MM.1S (cell line): ENCODE measurements around the gene TRAIP.

Experiments used
- DNase-seq: peaks from one replicate; pipeline ENCODE4 v3.0.0-alpha.2; 2015
- H2AFZ ChIP-seq: fragments of 300-600 bp; sonication (generic); 2 replicates; pipeline ENCODE4 v1.6.0; 2016; ENCODE audit warnings: antibody characterized with exemption, low read length
- H3F3A ChIP-seq: fragments of 300-600 bp; sonication (generic); 2 replicates; pipeline ENCODE4 v1.6.1; 2016; ENCODE audit warnings: mild to moderate bottlenecking, antibody characterized with exemption, low read length, moderate library complexity, mixed read lengths; ENCODE audit not compliant: insufficient read depth
- H3K27ac ChIP-seq: fragments of 300-600 bp; sonication (generic); 2 replicates; pipeline ENCODE4 v1.5.1; 2016; ENCODE audit warnings: mild to moderate bottlenecking, low read length
- H3K27me3 ChIP-seq: fragments of 300-600 bp; sonication (generic); replicated peaks from 2 replicates; pipeline ENCODE4 v1.6.0; 2016; ENCODE audit warnings: low read length; ENCODE audit not compliant: insufficient read depth
- H3K36me3 ChIP-seq: fragments of 300-600 bp; sonication (generic); replicated peaks from 2 replicates; pipeline ENCODE4 v1.6.1; 2016; ENCODE audit warnings: mild to moderate bottlenecking, low read length, mixed read lengths; ENCODE audit not compliant: insufficient read depth
- H3K4me1 ChIP-seq: fragments of 300-600 bp; sonication (generic); 2 replicates; pipeline ENCODE4 v1.6.1; 2016; ENCODE audit warnings: low read length, mixed read lengths
- H3K4me2 ChIP-seq: fragments of 300-600 bp; sonication (generic); 2 replicates; pipeline ENCODE4 v1.6.0; 2016; ENCODE audit warnings: low read depth, low read length
- H3K4me3 ChIP-seq: fragments of 300-600 bp; sonication (generic); 2 replicates; pipeline ENCODE4 v1.5.1; 2016; ENCODE audit warnings: low read length, mixed read lengths
- H3K79me2 ChIP-seq: fragments of 300-600 bp; sonication (generic); 2 replicates; pipeline ENCODE4 v1.6.1; 2016; ENCODE audit warnings: mixed run types, low read length, mixed read lengths
- H3K9ac ChIP-seq: fragments of 300-600 bp; sonication (generic); 2 replicates; pipeline ENCODE4 v1.6.1; 2016; ENCODE audit warnings: low read length, mixed read lengths
- H3K9me2 ChIP-seq: fragments of 300-600 bp; sonication (generic); replicated peaks from 2 replicates; pipeline ENCODE4 v1.6.1; 2016; ENCODE audit warnings: mild to moderate bottlenecking, low read length, mixed read lengths; ENCODE audit not compliant: insufficient read depth
- H3K9me3 ChIP-seq: fragments of 300-600 bp; sonication (generic); replicated peaks from 2 replicates; pipeline ENCODE4 v1.6.1; 2016; ENCODE audit warnings: mild to moderate bottlenecking, low read length, mixed read lengths; ENCODE audit not compliant: insufficient read depth
- H4K20me1 ChIP-seq: fragments of 300-600 bp; sonication (generic); 2 replicates; pipeline ENCODE4 v1.6.1; 2016; ENCODE audit warnings: mild to moderate bottlenecking, low read length, moderate library complexity, mixed read lengths; ENCODE audit not compliant: insufficient read depth
- CTCF ChIP-seq: fragments of 300-600 bp; sonication (generic); IDR thresholded peaks from 2 replicates; pipeline ENCODE4 v1.5.1; 2016; ENCODE audit warnings: antibody characterized with exemption, low read length, mixed read lengths
- EZH2 ChIP-seq: fragments of 300-600 bp; sonication (generic); optimal IDR thresholded peaks from 2 replicates; pipeline ENCODE3; 2017; ENCODE audit warnings: low read depth, mild to moderate bottlenecking, antibody characterized with exemption, low read length, mixed read lengths
- EZH2phosphoT487 ChIP-seq: fragments of 300-600 bp; sonication (generic); IDR thresholded peaks from 2 replicates; pipeline ENCODE4 v1.6.1; 2018; ENCODE audit warnings: antibody characterized with exemption, low read length

Gene TRAIP

GRCh38 chr3:49873623-49874022 is 17.3 kb upstream of the TRAIP start:
- H3K36me3 ChIP-seq: no peaks in the 10 kb centered on the region
- no peak for DNase-seq
- no peak overlapping the region for H3K4me2 ChIP-seq
- TF ChIP-seq EZH2: no peak
- TF ChIP-seq CTCF: no peak
- TF ChIP-seq EZH2phosphoT487: no peak
- no peaks in the 10 kb centered on the region for H3K9me3 ChIP-seq
- no peak overlapping the region for H3K4me3 ChIP-seq
- H3K27me3 ChIP-seq: peaks cover 25% of the 10 kb centered on the region
- no peak overlapping the region for H3K9ac ChIP-seq
- no peaks in the 10 kb centered on the region for H4K20me1 ChIP-seq
- no peaks in the 10 kb centered on the region for H3K4me1 ChIP-seq
- no peaks in the 10 kb centered on the region for H3F3A ChIP-seq
- no peaks in the 10 kb centered on the region for H3K9me2 ChIP-seq
- no peak overlapping the region for H2AFZ ChIP-seq
- H3K27ac ChIP-seq: no peak overlapping the region
- no peaks in the 10 kb centered on the region for H3K79me2 ChIP-seq

- H3K4me2 ChIP-seq: no peak overlapping the region
Observed at GRCh38 chr3:49872801-49873281, 16.5 kb upstream of the TRAIP start.

GRCh38 chr3:49871531-49872153 is 15.3 kb upstream of the TRAIP start:
- no peaks in the 10 kb centered on the region for H3K4me1 ChIP-seq
- no peaks in the 10 kb centered on the region for H3K36me3 ChIP-seq
- no peaks in the 10 kb centered on the region for H3K9me3 ChIP-seq
- no peaks in the 10 kb centered on the region for H4K20me1 ChIP-seq
- H3K4me2 ChIP-seq: no peak overlapping the region
- peaks cover 27% of the 10 kb centered on the region for H3K27me3 ChIP-seq
- no peak overlapping the region for H2AFZ ChIP-seq
- H3K9ac ChIP-seq: no peak overlapping the region
- no peak overlapping the region for H3K27ac ChIP-seq
- no peak for DNase-seq
- no peaks in the 10 kb centered on the region for H3F3A ChIP-seq
- no peaks in the 10 kb centered on the region for H3K9me2 ChIP-seq
- no peak for TF ChIP-seq CTCF
- TF ChIP-seq EZH2phosphoT487: no peak
- TF ChIP-seq EZH2: no peak
- H3K4me3 ChIP-seq: no peak overlapping the region
- H3K79me2 ChIP-seq: no peaks in the 10 kb centered on the region

More at GRCh38 chr3:49872801-49873281, 16.5 kb upstream of the TRAIP start:
- H3K9me2 ChIP-seq: no peaks in the 10 kb centered on the region
- H3K4me1 ChIP-seq: no peaks in the 10 kb centered on the region
- no peak overlapping the region for H3K4me3 ChIP-seq
- DNase-seq: no peak
- no peaks in the 10 kb centered on the region for H3K36me3 ChIP-seq
- no peaks in the 10 kb centered on the region for H3K9me3 ChIP-seq
- no peak overlapping the region for H2AFZ ChIP-seq
- no peaks in the 10 kb centered on the region for H4K20me1 ChIP-seq
- TF ChIP-seq EZH2 (no peak), CTCF (no peak), EZH2phosphoT487 (no peak)
- H3K27ac ChIP-seq: no peak overlapping the region
- H3K79me2 ChIP-seq: no peaks in the 10 kb centered on the region
- no peak overlapping the region for H3K9ac ChIP-seq
- peaks cover 27% of the 10 kb centered on the region for H3K27me3 ChIP-seq
- H3F3A ChIP-seq: no peaks in the 10 kb centered on the region
